Effector CD8-positive, alpha-beta T cell (primary cell): ENCODE results near the gene NACA.
"Not testable (repeated sequence)": the region's sequence is repeated elsewhere in the genome, so short reads cannot be mapped to it uniquely, and the experiment has no call there.

Experiments used
- DNase-seq: peaks from one replicate; lab custom pipeline; 2025; lab: John Stamatoyannopoulos, UW

Gene NACA

GRCh38 chr12:56723889-56724700 lies 1.0 kb downstream of the NACA start:
- no peak for DNase-seq

- DNase-seq, result no peak
Observed at GRCh38 chr12:56723352-56723751, 1.7 kb downstream of the NACA start.

GRCh38 chr12:56722832-56723231 lies 2.3 kb downstream of the NACA start:
- DNase-seq, result no peak

GRCh38 chr12:56721721-56722120 lies 3.4 kb downstream of the NACA start:
- no peak for DNase-seq

GRCh38 chr12:56721216-56721615 lies 3.9 kb downstream of the NACA start:
- DNase-seq, result no peak

GRCh38 chr12:56720731-56721151 lies 4.4 kb downstream of the NACA start:
- no peak for DNase-seq

GRCh38 chr12:56719056-56719455 lies 6.0 kb downstream of the NACA start:
- no peak for DNase-seq

- DNase-seq, result no peak
Observed at GRCh38 chr12:56718636-56719035, 6.5 kb downstream of the NACA start.

- no peak for DNase-seq
Observed at GRCh38 chr12:56718149-56718548, 7.0 kb downstream of the NACA start.

GRCh38 chr12:56716933-56717880 lies 7.9 kb downstream of the NACA start:
- no peak for DNase-seq

- DNase-seq, result no peak
Observed at GRCh38 chr12:56716458-56716857, 8.6 kb downstream of the NACA start.

GRCh38 chr12:56715798-56716197 lies 9.3 kb downstream of the NACA start:
- no peak for DNase-seq

- no peak for DNase-seq
Observed at GRCh38 chr12:56714431-56714929, 10.6 kb downstream of the NACA start.

GRCh38 chr12:56713345-56713744 lies 11.8 kb downstream of the NACA start:
- no peak for DNase-seq

- no peak for DNase-seq
Observed at GRCh38 chr12:56709759-56710376, 15.2 kb downstream of the NACA start.

- not testable (repeated sequence) for DNase-seq
Observed at GRCh38 chr12:56704522-56704921, 20.6 kb downstream of the NACA start.

- no peak for DNase-seq
Observed at GRCh38 chr12:56699020-56699661, 26.0 kb downstream of the NACA start.

- no peak for DNase-seq
Observed at GRCh38 chr12:56695327-56696101, 29.6 kb downstream of the NACA start.

- DNase-seq, result no peak
Observed at GRCh38 chr12:56694161-56694560, 30.9 kb downstream of the NACA start.

- DNase-seq, result no peak
Observed at GRCh38 chr12:56688846-56689109, 36.3 kb downstream of the NACA start.
